CD1c-positive myeloid dendritic cell (primary cell): ENCODE results near the gene N4BP2.
"Not testable (repeated sequence)": the region's sequence is repeated elsewhere in the genome, so short reads cannot be mapped to it uniquely, and the experiment has no call there.

Experiments used
- DNase-seq: peaks from one replicate; pipeline ENCODE4 v3.0.0-alpha.2; 2016; ENCODE audit errors: extremely low spot score

N4BP2 gene

DNA sequence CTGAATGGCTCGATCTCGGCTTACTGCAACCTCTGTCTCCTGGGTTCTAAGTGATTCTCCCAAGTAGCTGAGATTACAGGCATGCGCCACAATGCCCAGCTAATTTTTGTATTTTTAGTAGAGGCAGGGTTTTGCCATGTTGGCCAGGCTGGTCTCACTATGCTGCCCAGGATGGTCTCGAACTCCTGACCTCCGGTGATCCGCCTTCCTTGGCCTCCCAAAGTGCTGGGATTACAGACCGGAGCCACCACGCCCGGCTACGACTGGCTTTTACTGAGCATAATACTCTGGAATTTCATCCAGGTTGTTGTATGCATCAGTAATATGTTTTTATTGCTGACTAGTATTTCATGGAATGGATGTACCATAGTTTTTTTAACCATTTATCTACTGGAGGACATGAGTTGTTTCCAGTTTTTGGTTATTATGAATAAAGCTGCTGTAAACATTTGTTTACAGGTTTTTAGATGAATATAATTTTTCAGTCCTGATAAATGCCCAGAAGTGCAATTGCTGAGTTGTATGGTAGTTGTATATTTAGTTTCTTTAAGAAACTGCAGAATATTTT lies 31.2 kb downstream of the N4BP2 start:
- DNase-seq: no peak

DNA sequence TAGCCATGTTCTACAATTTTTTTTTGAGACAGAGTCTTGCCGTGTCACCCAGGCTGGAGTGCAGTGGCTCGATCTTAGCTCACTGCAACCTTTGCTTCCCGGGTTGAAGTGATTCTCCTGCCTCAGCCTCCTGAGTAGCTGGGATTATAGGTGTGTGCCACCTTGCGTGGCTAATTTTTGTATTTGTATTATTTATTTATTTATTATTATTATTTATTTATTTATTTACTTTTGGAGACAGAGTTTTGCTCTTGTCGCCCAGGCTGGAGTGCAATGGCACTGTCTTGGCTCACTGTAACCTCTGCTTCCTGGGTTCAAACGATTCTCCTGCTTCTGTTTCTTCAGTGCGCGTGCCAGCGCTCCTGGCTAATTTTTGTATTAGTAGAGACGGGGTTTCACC lies 36.8 kb downstream of the N4BP2 start:
- not testable (repeated sequence) for DNase-seq

DNA sequence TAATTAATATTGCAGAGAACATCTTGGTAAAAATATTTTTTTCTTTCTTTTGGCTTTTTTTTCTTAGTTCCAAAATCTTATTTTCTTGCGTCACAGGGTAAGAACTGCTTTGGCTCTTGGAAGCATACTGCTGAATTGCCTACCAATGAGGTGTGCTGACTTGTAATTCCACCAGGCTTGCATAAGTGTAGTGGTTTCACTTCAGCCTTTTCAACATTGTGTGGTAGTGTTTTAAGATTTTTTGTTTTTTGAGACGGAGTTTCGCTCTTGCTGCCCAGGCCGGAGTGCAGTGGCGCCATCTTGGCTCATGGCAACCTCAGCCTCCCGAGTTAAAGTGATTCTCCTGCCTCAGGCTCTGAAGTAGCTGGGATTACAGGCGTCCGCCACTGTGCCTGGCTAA lies 42.4 kb downstream of the N4BP2 start:
- peak; percentile 56 for DNase-seq

DNA sequence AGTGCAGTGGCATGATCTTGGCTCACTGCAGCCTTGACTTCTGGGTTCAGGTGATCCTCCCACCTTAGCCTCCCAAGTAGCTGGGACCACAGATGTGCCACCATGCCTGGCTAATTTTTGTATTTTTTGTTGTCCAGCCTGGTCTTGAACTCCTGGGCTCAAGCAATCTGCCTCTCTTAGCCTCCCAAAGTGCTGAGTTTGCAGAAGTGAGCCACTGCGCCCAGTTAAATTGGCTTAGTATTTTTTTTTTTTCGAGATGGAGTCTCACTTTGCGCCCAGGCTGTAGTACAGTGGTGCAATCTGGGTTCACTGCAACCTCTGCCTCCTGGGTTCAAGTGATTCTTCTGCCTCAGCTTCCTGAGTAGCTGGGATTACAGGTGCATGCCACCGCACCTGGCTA lies 50.5 kb downstream of the N4BP2 start:
- DNase-seq: not testable (repeated sequence)

DNA sequence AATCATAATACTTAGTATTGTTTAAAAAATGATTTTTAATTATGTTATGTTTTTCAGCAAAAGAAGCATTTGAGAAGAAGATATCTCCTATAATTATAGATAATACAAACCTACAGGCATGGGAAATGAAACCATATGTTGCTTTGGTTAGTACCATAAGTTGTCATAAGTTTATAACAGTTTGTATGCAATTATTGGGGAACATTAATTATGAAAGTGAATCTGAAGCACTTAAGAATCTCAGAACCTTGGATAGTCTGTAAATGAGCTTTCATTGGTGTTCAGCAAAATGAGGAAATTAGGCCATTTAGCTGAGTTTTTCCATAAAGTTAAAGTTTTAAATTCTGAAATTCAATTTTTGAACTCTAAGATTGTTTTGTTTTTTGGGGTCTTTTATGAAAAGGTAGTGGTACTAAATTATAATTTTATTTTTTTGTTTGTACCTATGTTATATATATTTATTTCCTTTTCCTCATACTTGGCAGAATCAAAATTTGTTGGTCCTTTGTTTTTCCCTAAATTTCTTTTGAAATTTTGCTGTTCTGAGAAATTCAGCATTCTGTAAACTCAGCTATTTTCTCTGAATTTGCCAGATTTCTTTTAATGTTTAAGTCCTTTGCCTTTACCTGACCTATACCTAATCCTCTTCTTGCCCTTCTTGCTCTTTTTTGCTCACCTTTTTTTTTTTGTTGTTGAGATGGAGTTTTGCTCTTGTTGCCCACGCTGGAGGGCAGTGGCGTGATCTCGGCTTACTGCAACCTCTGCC lies 55.6 kb downstream of the N4BP2 start:
- DNase-seq: no peak

DNA sequence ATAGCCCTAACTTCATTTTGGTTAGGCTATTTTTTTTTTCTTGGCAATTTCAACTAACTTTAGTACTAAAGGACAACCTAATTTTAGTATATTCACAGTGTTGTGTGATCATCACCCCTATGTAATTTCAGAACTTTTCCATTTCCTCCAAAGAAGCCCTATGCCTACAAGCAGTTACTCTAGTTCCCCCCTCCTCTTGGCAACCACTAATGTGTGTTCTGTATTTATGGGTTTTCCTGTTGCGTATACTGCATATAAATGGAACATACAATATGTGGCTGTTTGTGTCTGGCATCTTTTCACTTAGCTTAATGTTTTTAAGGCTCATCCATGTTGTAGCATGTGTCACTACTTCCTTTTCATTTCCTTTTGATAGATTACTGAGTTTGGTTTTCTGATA lies 57.6 kb downstream of the N4BP2 start:
- no peak for DNase-seq

DNA sequence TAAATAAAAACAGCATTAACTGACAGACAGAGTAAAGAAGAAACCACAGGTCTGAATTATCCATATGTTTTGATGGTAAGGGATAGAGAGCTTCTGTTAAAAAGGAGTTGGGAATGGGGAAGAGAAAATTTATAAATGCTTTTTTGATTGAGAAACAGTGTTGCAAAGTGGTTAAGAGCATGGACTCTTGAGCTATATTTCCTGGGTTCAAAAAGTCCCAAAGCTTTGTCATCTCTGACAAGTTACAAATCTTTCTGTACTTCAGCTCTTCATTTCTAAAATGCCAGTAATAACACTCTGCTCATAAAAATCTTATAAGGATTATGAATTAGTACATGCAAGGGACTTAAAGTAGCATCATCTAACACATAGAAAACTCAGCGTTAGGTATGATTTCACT lies 62.2 kb downstream of the N4BP2 start:
- DNase-seq: no peak

DNA sequence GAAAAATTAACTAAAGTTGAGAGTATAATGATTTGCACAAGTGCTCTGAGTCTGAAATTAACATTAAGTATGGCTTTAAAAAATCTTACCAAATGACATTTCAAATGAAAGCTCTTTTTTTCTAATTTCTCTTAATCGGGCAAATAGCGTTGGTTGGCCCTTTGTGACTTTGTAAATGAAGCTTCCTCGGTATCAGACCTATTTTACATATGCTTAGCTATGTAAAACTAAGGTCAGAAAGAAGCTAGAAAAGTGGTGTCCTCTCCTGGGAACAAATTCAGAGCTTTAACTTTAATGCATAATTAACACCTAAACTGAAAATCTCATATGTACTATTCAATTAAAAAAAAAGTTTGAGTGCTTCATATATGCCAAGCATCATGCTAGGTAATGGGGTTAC lies 62.7 kb downstream of the N4BP2 start:
- DNase-seq: no peak

DNA sequence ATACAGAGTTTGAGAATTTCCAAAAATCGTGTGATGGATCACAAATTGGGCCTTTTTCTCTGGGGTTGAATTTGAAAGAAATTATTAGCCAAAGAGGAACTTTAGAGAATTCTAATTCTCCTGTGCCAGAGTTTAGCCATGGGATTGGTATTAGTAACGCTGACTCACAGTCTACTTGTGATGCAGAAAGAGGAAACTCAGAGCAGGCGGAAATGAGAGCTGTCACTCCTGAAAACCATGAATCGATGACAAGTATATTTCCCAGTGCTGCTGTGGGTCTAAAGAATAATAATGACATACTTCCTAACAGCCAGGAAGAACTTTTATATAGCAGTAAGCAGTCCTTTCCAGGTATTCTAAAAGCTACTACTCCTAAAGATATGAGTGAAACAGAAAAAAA lies 64.9 kb downstream of the N4BP2 start:
- DNase-seq: peak; percentile 92

DNA sequence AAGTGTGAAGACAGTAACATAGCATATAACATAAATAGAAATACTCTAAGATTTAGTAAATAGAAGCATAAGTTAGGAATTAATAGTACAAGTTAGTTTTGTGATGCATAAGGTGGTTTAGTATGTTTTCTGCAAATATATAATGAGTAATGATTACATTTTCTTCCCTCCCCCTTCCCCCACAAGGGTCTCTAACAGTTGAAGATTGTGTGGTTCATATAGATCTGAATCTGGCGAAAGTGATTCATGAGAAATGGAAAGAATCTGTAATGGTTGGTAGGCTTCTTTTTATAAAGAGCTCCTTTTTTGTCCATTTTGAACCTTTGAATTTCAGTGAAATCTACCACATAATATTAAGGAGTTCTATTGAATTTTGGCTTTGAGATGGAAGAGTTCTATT lies 66.3 kb downstream of the N4BP2 start:
- DNase-seq: no peak

DNA sequence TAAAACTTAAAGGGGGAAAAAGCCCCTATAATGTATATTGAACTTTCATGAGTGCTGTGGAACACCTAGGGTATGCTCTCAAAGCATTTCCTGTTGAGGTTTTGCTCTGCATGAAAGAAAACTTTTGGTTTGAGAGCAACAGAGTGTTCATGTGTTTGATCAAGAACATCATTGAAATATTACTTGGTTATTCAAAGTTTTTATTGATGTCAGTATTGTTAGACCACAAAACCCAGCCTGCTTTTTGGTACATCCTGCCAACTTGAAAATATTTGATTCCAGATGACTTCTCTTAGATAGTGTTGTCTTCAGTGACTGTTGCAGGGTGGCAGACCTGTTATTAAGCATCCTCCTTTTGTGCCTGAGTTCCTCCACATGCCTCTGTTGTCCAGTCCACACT lies 68.0 kb downstream of the N4BP2 start:
- DNase-seq: no peak

DNA sequence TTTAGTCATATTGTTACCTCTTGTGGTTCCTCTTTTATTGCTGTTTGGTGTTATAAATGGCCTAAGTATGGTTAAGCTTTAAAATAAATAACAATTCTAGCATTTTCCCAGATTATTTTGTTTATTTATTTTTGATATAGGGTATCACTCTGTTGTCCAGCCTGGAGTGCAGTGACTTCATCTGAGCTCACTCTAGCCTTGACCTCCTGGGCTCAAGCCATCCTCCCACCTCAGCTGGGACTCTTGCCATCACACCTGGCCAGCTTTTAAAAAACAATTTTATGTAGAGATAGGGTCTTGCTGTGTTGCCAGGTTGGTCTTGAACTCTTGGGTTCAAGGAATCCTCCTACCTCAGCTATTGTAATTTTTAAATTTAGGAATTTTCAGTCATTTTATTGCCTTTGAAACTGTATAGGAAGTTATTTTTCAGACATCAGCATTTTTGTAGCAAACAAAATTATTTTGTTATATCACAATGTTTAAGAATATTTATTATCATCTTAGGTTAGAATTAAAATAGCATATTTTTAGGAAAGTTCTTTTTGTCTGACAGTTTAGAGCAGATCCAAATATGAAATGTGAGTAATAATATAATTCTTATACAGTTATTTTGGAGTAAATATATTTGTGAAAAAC lies 73.9 kb downstream of the N4BP2 start:
- DNase-seq: no peak

DNA sequence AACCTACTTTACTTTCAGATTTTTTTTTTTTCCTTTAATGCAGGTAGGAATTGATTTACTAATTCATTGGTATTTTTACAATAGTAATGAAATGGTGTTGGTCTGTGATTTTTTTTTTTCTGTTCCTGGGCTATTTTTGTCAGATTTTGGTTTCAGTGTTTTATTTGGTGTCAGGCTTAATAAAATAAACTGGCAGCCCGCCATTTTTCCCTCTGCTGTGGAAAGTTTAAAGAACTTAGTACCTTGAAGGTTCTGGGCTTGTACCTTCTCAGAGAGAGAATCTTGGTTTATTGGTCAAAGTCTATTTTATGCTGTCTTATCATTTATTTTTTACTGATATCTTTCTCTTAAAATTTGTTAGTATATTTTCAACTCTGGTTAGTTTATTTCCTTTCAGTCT lies 76.2 kb downstream of the N4BP2 start:
- DNase-seq: no peak

DNA sequence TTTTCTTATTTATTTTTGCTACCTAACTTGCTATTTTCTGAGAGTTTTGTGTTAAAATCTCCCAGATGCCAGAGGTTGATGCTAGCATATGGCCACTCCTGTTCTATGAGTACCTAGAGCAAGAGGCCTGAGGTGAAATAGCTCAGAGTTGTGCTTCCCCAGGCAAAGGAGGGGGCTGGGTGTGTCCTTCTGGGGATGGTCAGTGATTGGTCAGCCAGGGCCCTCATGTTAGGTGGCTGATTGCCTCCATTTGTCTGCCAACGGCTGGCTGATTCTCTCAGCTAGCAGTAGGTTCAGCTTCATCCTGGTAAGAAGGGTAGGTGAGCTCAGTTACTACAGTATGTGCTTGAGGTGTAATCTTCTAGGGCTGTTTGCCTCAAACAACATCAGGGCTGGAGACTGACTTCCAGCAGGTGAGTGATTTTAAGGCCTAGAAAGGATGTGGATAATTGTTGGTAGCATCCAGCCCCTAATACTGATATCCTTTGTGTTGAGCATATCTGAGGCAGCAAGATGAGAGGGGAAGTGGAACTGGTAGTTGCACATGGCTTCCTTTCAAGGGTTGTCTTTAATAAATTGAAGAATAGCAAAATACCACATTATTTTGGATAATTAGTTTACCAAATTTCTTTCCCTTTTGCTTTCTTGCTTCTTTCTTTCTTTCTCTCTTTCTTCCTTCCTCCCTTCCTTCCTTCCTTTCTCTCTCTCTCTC lies 77.7 kb downstream of the N4BP2 start:
- no peak for DNase-seq

DNA sequence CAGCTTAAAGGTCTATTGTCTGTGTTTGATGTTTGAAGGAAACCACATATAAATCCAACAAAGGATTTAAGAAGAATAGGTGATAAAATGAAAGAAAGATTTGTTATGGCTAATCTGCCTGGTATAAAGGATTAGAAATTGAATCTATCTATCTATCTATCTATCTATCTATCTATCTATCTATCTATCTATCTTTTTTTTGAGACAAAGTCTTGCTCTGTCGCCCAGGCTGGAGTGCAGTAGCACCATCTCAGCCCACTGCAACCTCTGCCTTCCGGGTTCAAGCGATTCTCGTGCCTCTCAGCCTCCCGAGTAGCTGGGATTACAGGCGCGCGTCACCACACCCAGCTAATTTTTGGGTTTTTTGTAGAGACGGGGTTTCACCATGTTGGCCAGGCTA lies 79.6 kb downstream of the N4BP2 start:
- DNase-seq: not testable (repeated sequence)

DNA sequence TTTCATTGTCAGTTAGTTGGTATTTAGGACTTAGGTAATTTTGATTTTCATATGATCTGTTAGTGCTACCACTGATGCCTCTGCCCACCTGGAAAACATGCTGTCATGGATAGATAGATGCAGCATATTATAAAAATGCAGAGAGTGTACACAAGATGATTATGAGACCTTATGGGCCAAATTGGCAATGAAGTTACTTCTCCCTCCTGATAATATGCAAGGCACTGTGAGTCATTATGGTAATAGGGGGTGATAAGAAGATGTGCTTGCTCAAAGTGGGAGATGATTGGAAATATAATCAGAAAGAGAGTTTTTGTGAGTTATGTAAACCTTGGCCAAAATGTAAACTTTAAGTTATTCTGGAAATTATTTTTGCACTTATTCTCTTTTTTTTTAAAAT lies 83.5 kb downstream of the N4BP2 start:
- no peak for DNase-seq

DNA sequence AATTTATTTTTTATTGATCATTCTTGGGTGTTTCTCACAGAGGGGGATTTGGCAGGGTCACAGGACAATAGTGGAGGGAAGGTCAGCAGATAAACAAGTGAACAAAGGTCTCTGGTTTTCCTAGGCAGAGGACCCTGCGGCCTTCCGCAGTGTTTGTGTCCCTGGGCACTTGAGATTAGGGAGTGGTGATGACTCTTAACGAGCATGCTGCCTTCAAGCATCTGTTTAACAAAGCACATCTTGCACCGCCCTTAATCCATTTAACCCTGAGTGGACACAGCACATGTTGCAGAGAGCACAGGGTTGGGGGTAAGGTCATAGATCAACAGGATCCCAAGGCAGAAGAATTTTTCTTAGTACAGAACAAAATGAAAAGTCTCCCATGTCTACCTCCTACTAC lies 83.9 kb downstream of the N4BP2 start:
- not testable (repeated sequence) for DNase-seq

DNA sequence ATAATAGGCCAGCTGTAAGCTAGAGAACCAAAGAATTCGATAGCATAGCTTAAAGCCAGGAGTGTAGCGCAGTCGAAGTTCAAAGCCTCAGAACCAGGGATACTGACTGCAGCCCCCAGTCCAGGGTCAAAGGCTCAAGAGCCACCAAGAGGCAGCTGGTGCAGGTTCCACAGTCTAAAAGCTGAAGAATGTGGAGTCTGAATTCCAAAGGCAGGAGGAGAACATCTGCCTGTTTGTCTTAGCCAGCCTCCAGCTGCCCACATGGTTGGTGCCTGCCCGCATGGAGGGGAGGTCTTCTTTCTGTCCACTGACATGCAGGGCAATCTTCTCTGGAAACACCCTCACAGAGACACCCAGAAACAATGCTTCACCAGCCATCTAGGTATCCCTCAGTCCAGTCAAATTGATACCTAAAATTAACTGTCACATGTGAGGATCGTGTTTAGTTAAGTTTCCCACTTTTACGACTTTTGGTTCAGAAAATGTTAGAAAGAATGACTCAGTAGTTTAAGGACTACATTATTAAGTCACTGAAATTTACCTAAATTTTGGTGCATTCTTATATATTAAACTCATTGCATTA lies 87.4 kb downstream of the N4BP2 start:
- DNase-seq: no peak

DNA sequence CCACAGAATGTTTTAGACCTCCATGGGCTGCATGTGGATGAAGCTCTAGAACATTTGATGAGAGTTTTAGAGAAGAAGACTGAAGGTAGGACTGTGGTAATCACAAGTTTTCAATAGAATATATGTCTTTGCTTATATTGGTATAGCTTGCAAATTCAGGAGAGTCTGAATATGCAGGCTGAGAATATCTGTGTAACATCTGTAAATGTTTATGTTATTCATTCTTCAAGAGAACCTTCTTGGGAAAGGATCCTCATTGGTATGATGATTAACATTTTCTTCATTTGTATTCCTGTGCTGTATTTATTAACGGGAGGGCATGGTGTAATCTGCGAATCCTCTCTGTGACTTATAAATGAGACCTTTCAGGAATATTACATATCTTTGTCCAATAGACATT lies 88.1 kb downstream of the N4BP2 start:
- DNase-seq: no peak

DNA sequence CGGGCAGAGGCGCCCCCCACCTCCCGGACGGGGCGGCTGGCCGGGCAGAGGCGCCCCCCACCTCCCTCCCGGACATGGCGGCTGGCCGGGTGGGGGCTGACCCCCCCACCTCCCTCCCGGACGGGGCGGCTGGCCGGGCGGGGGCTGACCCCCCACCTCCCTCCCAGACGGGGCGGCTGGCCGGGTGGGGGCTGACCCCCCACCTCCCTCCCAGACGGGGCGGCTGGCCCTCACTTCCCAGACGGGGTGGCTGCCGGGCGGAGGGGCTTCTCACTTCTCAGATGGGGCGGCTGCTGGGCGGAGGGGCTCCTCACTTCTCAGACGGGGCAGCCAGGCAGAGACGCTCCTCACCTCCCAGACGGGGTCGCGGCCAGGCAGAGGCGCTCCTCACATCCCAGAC lies 90.8 kb downstream of the N4BP2 start:
- DNase-seq: not testable (repeated sequence)

DNA sequence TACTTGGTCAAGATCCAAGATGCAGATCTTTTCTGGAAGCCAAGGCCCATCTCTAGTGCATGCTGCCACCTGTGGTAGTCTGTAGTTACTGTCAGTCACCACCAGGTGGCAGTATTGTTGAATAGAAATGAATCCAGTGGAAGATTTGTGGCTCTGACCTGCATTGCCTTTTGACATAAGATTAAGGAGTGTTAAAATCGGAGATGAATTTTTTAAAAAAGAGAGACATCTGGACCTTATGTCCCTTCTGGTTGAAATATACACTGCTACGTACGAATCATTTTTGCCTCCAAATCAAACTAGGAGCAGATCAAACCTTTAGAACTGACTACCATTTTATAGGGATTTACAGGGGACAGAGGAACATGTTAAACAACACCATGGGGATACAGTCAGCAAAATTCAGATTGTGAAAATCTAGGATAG lies 93.3 kb downstream of the N4BP2 start:
- peak; percentile 88 for DNase-seq

DNA sequence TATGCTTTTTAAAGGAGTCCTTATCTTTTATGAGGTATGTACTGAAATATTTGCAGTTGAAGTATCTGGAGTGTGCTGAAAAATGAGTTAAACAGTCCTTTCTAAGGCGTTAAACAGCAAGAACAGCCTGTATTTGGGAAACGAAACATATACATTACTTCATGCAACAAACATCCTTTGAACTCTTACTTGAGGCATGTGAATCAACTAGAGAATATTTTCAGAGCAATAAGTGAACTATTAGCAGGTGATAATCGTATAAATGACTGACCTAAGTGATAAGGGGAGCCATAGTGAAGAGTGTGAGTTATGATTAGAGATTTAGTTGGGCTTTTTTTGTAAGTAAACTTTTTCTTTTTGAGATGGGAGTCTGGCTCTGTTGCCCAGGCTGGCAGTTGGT lies 94.3 kb downstream of the N4BP2 start:
- no peak for DNase-seq
